ENCODE data around the gene TMEM39B.

DNA sequence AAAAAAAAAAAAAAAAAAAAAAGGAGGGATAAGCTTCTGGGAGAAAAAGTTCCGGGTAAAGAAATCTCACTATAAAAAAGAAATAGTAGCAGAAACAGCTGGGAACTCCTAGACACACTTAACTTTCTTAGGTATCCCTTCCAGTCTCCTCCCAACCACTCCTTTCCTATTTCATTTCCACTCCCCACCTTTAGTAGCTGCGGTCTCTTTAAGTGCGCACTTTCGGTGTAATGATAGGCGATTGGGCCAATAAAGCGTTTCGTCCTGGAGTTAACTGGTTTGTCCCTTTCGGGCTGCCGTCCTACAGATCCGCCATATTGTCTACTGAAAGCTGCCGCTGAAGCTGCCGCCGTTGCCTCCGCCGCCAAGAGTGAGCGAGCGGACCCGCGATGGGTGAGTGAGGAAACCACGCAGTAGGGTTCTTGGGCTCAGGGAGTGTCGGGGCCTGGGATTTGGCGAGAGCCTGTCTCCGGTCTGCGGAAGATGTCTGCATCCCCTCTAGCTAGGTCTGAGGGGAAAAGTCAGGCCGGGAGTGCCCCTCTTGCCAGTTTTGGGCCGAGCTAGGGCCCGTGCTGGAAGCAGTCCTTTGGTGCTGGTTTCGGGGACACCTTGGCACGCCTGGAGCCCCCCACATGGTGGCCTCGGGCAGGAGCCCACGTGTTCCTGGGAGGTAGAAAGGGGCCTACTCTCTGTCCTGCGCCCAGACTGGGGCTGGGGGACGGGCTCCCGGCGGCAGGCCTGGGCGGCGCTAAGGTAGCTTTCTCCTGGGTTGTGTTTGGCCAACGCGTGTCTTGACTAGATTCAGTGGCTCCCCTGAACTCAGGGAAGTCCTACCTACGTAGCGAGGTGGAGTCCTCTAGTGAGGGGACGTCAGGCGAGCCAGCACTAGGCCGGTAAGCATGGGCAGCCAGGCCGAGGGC, 35.3 kb downstream of the TMEM39B start, which contains the start of gene KPNA6:
- TF ChIP-seq MYC (IDR thresholded peaks at IDR 0.05; ENCODE audit: low read depth, low read length) (peak; percentile 19; the same call in 1 of the 2 replicates), POLR2A (IDR thresholded peaks at IDR 0.05; ENCODE audit: extremely low read depth, insufficient read length) (peak; percentile 55)
- TF ChIP-seq, protein P1, sequence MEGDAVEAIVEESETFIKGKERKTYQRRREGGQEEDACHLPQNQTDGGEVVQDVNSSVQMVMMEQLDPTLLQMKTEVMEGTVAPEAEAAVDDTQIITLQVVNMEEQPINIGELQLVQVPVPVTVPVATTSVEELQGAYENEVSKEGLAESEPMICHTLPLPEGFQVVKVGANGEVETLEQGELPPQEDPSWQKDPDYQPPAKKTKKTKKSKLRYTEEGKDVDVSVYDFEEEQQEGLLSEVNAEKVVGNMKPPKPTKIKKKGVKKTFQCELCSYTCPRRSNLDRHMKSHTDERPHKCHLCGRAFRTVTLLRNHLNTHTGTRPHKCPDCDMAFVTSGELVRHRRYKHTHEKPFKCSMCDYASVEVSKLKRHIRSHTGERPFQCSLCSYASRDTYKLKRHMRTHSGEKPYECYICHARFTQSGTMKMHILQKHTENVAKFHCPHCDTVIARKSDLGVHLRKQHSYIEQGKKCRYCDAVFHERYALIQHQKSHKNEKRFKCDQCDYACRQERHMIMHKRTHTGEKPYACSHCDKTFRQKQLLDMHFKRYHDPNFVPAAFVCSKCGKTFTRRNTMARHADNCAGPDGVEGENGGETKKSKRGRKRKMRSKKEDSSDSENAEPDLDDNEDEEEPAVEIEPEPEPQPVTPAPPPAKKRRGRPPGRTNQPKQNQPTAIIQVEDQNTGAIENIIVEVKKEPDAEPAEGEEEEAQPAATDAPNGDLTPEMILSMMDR (IDR thresholded peaks at IDR 0.05; ENCODE audit: low read depth, low read length): no peak
- TF ChIP-seq, protein P2, sequence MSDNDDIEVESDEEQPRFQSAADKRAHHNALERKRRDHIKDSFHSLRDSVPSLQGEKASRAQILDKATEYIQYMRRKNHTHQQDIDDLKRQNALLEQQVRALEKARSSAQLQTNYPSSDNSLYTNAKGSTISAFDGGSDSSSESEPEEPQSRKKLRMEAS (IDR thresholded peaks at IDR 0.05; ENCODE audit: low read depth, low read length): no peak
